Prostate gland (tissue), 2 donors: ENCODE data around the gene TMEM174.

ENCODE experiments used
- POLR2A ChIP-seq: fragments of 450-650 bp; IDR thresholded peaks from one replicate; pipeline ENCODE4 v1.6.1; 2016; ENCODE audit warnings: antibody characterized with exemption, mild to moderate bottlenecking
- POLR2AphosphoS5 ChIP-seq: sonication (generic); formaldehyde crosslinking; IDR thresholded peaks from one replicate; pipeline ENCODE4 v1.6.1; 2017; ENCODE audit warnings: antibody characterized with exemption
- TF ChIP-seq, protein P1 (sequence below), 4 experiments: fragments of 200-600 bp in 2 of 4; fragments of 450-650 bp in 2 of 4; sonication (generic) in 2 of 4; IDR thresholded peaks; 1 replicate in 3 of 4; 2 replicates in 1 of 4; pipeline ENCODE4 v1.5.1; 2016 to 2019; ENCODE audit warnings: antibody characterized with exemption in 4 of 4, mild to moderate bottlenecking in 2 of 4, moderate library complexity in 2 of 4

DNA sequence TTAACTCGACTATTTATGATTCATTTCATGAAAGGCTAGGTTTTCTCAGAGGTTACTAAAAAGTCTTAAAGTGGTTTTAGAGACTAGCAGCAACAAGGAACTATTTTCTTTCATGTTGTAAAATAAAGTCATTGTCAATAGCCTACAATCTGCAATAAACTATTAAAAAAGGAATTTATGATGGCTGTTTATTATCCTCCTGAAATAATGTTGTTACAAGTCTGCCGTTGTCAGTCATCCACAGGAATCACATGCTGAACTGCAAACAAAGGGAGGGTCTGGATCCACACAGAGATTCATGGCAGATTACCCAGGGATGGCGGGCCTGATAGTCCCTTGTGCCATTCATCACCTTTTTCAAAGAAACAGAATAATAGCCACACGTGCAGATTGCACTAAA lies 49.2 kb downstream of the TMEM174 start:
- TF ChIP-seq POLR2A (no peak), POLR2AphosphoS5 (no peak)
- TF ChIP-seq, protein P1, sequence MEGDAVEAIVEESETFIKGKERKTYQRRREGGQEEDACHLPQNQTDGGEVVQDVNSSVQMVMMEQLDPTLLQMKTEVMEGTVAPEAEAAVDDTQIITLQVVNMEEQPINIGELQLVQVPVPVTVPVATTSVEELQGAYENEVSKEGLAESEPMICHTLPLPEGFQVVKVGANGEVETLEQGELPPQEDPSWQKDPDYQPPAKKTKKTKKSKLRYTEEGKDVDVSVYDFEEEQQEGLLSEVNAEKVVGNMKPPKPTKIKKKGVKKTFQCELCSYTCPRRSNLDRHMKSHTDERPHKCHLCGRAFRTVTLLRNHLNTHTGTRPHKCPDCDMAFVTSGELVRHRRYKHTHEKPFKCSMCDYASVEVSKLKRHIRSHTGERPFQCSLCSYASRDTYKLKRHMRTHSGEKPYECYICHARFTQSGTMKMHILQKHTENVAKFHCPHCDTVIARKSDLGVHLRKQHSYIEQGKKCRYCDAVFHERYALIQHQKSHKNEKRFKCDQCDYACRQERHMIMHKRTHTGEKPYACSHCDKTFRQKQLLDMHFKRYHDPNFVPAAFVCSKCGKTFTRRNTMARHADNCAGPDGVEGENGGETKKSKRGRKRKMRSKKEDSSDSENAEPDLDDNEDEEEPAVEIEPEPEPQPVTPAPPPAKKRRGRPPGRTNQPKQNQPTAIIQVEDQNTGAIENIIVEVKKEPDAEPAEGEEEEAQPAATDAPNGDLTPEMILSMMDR (IDR thresholded peaks at IDR 0.05) = no peak
